Gastroesophageal sphincter (tissue), 4 donors: ENCODE data around the gene GLI1. TPM values are rescaled to one million over a fixed set of nuclear protein-coding genes. Genes with fewer than 3 reads are reported as not detected.
"Not testable (repeated sequence)": the region's sequence is repeated elsewhere in the genome, so short reads cannot be mapped to it uniquely, and the experiment has no call there.

Experiments
- ATAC-seq: fragments of 150-250 bp; one replicate; pipeline ENCODE4 v1.9.1; 2016; ENCODE audit warnings: mild to moderate bottlenecking, moderate library complexity
- H3K27ac ChIP-seq, 4 donors: fragments of 200-600 bp; sonication (generic) in 3 of 4; 1 replicate in 3 of 4; 2 replicates in 1 of 4; pipeline ENCODE4 v1.5.1; 2016 to 2019
- H3K27me3 ChIP-seq: fragments of 200-600 bp; sonication (generic); one replicate; pipeline ENCODE4 v1.5.1; 2019
- H3K36me3 ChIP-seq, 2 donors: fragments of 200-600 bp; sonication (generic); one replicate each; pipeline ENCODE4 v1.5.1; 2019; ENCODE audit warnings: control low read depth in 1 of 2
- H3K4me1 ChIP-seq, 3 donors: fragments of 200-600 bp; sonication (generic); 1 replicate in 2 of 3; 2 replicates in 1 of 3; pipeline ENCODE4 v1.5.1; 2016 to 2019; ENCODE audit warnings: control low read depth in 2 of 3
- H3K4me3 ChIP-seq, 2 donors: fragments of 200-600 bp; sonication (generic); one replicate each; pipeline ENCODE4 v1.5.1; 2019; ENCODE audit warnings: mild to moderate bottlenecking in 1 of 2, moderate library complexity in 1 of 2
- H3K9me3 ChIP-seq, 3 donors: fragments of 200-600 bp; sonication (generic); one replicate each; pipeline ENCODE4 v1.5.1; 2017 to 2019; ENCODE audit warnings: control low read depth in 2 of 3
- CTCF ChIP-seq, 4 experiments: fragments of 200-600 bp in 2 of 4; fragments of 450-650 bp in 2 of 4; sonication (generic) in 1 of 4; IDR thresholded peaks; one replicate each; pipeline ENCODE4 v1.5.1; 2017 to 2019; ENCODE audit warnings: antibody characterized with exemption in 4 of 4, mild to moderate bottlenecking in 2 of 4, moderate library complexity in 2 of 4
- EP300 ChIP-seq: sonication (generic); formaldehyde crosslinking; IDR thresholded peaks from one replicate; pipeline ENCODE4 v1.6.1; 2017; ENCODE audit warnings: antibody characterized with exemption, mild to moderate bottlenecking
- POLR2A ChIP-seq, 2 donors: fragments of 450-650 bp; IDR thresholded peaks; one replicate each; pipeline ENCODE4 v1.6.1; 2017; ENCODE audit warnings: antibody characterized with exemption in 2 of 2, mild to moderate bottlenecking in 2 of 2, moderate library complexity in 1 of 2
- POLR2AphosphoS5 ChIP-seq: sonication (generic); formaldehyde crosslinking; IDR thresholded peaks from one replicate; pipeline ENCODE4 v1.6.1; 2017; ENCODE audit warnings: antibody characterized with exemption
- WGBS, 2 donors: methylation state at CpG; one replicate each; pipeline ENCODE4 v1.1.5; 2018; ENCODE audit warnings: low coverage in 1 of 2; 5-methylcytosine and 5-hydroxymethylcytosine counted together
- total RNA-seq, 4 donors: library from RNA; depleted of rRNA; stranded (reverse); fragments of >200 nt; gene quantifications; one replicate each; pipeline ENCODE4 v1.1.0, GENCODE V29; 2016

GLI1 gene
- total RNA-seq, 4 donors from 2014 or later = 0.15 to 3.6 (median 0.30) TPM

DNA sequence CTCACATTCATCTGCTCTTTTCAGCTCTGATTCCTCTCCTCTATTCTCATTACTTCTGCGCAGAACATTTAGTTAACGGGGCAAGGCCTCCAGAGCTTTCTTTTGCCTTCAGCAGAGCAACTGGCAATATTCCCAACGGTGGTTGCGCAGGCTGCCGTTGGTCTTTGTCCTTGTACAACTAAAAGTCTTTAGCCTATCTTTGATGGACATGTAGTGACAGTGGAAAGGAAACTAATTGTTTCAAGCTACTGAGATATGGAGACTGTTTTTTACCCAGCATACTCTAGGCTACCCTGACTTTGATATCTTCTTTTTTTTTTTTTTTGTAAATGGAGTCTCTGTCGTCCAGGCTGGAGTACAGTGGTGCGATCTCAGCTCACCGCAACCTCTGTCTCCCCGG is 41.3 kb upstream of the GLI1 start:
- Histone ChIP-seq H3K36me3 (peaks cover 0 to 16% of the 10 kb centered on the region in 2 donors), H3K27me3 (no peaks in the 10 kb centered on the region), H3K4me1 (peaks cover 0 to 28% (median 0%) of the 10 kb centered on the region in 3 donors), H3K9me3 (no peaks in the 10 kb centered on the region), H3K27ac (no peak overlapping the region), H3K4me3 (no peak overlapping the region)
- 78 to 85% methylated on average over 4 to 9 of the region's 9 CpGs for WGBS, 2 donors
- ATAC-seq = no peak
- no peak for TF ChIP-seq POLR2AphosphoS5
- TF ChIP-seq CTCF (IDR thresholded peaks at IDR 0.05) = no peak
- TF ChIP-seq EP300 = no peak
- TF ChIP-seq POLR2A (IDR thresholded peaks at IDR 0.05) = no peak

- ATAC-seq = no peak
- Histone ChIP-seq H3K27me3 (no peaks in the 10 kb centered on the region), H3K4me1 (peaks cover 0 to 27% (median 0%) of the 10 kb centered on the region in 3 donors), H3K36me3 (peaks cover 0 to 20% of the 10 kb centered on the region in 2 donors), H3K27ac (no peak overlapping the region), H3K9me3 (no peaks in the 10 kb centered on the region), H3K4me3 (no peak overlapping the region)
- 100% methylated on average over 2 of the region's 2 CpGs; no CpG with 5 or more reads in 1 of the 2 donors for WGBS, 2 donors
- TF ChIP-seq POLR2AphosphoS5 = no peak
- no peak for TF ChIP-seq EP300
- no peak for TF ChIP-seq POLR2A (IDR thresholded peaks at IDR 0.05)
- TF ChIP-seq CTCF (IDR thresholded peaks at IDR 0.05) = no peak
Observed at GRCh38 chr12:57419495-57419894, 40.1 kb upstream of the GLI1 start.

GRCh38 chr12:57420482-57420881 is 39.1 kb upstream of the GLI1 start:
- 88 to 97% methylated on average over 1 to 5 of the region's 5 CpGs for WGBS, 2 donors
- no peaks in the 10 kb centered on the region for H3K27me3 ChIP-seq

DNA sequence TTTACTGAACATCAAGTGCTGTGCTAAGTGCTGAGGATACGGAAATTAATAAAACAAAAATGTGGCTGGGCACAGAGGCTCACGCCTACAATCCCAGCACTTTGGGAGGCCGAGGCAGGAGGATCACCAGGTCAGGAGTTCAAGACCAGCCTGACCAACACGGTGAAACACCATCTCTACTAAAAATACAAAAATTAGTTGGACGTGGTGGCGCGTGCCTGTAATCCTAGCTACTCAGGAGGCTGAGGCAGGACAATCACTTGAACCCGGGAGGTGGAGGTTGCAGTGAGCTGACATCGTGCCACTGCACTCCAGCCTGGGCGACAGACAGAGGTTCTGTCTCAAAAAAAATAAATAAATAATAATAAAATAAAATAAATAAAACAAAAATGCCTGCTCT is 32.6 kb upstream of the GLI1 start:
- not testable (repeated sequence) for H3K9me3 ChIP-seq, H3K27ac ChIP-seq, ATAC-seq, H3K4me3 ChIP-seq, H3K27me3 ChIP-seq
- 88% methylated on average over 3 of the region's 10 CpGs; no CpG with 5 or more reads in 1 of the 2 donors for WGBS, 2 donors
- Histone ChIP-seq H3K4me1 (peaks cover 0 to 21% (median 5%) of the 10 kb centered on the region in 3 donors), H3K36me3 (peaks cover 0 to 25% of the 10 kb centered on the region in 2 donors)

More at GRCh38 chr12:57420482-57420881, 39.1 kb upstream of the GLI1 start:
- H3K4me1 ChIP-seq = peaks cover 0 to 18% (median 0%) of the 10 kb centered on the region in 3 donors
- no peak overlapping the region for H3K27ac ChIP-seq
- no peaks in the 10 kb centered on the region for H3K9me3 ChIP-seq
- TF ChIP-seq POLR2AphosphoS5 = no peak
- TF ChIP-seq CTCF (IDR thresholded peaks at IDR 0.05) = no peak
- peaks cover 0 to 24% of the 10 kb centered on the region in 2 donors for H3K36me3 ChIP-seq
- ATAC-seq = no peak
- H3K4me3 ChIP-seq = no peak overlapping the region

- 49 to 77% methylated on average over 3 to 5 of the region's 6 CpGs for WGBS, 2 donors
- ATAC-seq = no peak
- H3K27ac ChIP-seq = peak overlapping the region in 3 of 4 donors; percentile 97 to 98 (median 98)
- peaks cover 0 to 21% (median 5%) of the 10 kb centered on the region in 3 donors for H3K4me1 ChIP-seq
- H3K36me3 ChIP-seq = peaks cover 0 to 9% of the 10 kb centered on the region in 2 donors
- TF ChIP-seq POLR2A (IDR thresholded peaks at IDR 0.05) (no peak), CTCF (IDR thresholded peaks at IDR 0.05) (no peak), EP300 (no peak), POLR2AphosphoS5 (no peak)
- H3K27me3 ChIP-seq = no peaks in the 10 kb centered on the region
- H3K4me3 ChIP-seq = no peak overlapping the region
- H3K9me3 ChIP-seq = no peaks in the 10 kb centered on the region
Observed at GRCh38 chr12:57428965-57429364, 30.6 kb upstream of the GLI1 start.
